GM15510 (cell line): ENCODE data around the gene KHSRP.

Source experiments
- POLR2A ChIP-seq: IDR thresholded peaks from 3 replicates; pipeline ENCODE4 v1.6.1; 2011; ENCODE audit warnings: borderline replicate concordance; ENCODE audit not compliant: insufficient read length; ENCODE audit errors: extremely low read depth

Gene KHSRP

DNA sequence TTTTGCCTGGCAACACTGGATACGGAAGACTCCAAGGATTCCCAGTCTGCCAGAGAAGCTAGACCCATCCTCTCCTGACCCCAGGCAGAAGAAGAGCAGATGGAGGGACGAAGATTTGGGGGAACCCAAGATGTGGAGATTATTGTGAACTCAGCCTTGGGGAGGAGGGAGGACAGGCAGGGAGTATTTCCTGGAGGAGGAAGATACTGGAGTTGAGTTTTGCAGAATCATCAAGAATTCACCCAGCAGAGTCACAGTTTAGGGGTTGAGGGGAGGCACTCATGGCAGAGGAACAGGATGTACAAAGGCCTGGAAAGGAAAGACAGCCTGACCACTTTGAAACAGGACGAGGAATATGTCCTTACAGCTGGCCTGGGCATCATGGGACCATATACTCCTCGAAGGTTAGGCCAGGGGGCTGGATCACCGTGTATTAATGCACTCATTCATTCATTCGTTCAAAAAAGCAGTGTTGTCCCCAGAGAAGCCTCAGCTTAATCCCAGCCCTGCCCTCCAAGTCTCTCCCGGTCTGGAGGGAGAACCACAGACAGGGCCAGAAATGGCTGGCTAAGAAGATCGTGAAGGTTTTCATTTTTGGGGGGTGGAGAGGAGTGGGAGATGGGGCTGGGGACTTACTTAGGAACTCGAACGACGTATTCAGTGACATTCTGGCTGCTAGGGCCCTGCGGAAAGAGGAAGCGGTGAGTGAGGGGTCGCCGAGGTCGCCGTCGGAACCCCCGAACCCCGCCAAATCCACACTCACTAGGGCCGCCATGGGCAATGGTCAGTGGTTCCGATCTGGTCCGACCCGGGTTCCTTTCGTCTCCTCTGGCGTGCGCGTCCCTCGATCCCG is 32.2 kb downstream of the KHSRP start:
- TF ChIP-seq POLR2A = no peak

DNA sequence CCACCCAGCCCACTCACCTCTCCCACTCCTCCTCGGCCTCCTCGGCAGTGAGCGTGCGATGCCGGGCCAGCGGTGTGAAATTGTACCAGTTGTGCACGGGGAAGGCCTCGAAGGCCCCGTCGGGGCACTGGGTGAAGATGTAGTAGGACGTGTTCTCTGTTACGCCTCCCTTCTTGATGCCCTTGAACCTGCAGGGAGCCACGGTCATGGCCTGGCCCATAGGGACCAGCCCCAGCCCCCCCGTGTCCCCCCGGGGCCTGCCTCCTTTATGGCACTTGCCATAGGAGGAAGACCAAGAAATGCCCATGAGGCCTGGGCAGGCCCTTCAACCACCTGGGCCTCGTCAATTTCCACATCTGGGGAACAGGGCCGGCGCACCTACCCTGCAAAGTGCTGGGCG is 37.2 kb downstream of the KHSRP start:
- no peak for TF ChIP-seq POLR2A

DNA sequence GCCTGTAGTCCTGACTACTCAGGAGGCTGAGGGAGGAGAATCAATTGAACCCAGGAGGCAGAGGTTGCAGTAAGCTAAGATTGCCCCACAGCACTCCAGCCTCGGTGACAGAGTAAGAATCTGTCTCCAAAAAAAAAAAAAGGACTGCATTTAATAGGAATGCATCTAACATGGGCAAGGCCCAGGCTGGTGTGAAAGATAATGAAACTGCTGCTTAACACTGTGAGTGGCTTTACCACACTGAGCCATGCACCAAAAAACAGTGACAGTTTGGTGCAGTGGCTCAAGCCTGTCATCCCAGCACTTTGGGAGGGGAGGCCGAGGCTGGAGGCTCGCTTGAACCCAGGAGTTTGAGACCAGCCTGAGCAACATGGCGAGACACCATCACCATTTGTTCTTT is 40.2 kb downstream of the KHSRP start:
- no peak for TF ChIP-seq POLR2A

DNA sequence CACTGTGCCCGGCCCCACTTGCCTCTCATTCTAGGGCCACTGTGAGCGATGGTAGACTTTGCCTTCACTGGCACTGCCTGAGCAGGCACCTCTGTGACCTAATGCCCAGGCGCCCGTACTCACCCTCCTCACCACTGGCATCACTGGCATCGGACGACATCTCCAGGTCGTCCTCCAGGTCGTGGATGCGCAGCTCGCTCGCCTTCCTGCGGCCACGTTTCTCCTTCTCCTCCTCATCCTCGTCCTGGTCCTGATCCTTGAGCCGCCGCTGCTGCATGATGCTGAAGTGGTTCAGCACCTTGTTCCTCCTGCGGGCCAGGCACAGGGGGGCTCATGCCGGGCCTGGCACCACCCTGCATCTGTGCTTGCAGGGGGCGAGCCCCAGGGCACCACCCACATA is 41.4 kb downstream of the KHSRP start:
- no peak for TF ChIP-seq POLR2A

DNA sequence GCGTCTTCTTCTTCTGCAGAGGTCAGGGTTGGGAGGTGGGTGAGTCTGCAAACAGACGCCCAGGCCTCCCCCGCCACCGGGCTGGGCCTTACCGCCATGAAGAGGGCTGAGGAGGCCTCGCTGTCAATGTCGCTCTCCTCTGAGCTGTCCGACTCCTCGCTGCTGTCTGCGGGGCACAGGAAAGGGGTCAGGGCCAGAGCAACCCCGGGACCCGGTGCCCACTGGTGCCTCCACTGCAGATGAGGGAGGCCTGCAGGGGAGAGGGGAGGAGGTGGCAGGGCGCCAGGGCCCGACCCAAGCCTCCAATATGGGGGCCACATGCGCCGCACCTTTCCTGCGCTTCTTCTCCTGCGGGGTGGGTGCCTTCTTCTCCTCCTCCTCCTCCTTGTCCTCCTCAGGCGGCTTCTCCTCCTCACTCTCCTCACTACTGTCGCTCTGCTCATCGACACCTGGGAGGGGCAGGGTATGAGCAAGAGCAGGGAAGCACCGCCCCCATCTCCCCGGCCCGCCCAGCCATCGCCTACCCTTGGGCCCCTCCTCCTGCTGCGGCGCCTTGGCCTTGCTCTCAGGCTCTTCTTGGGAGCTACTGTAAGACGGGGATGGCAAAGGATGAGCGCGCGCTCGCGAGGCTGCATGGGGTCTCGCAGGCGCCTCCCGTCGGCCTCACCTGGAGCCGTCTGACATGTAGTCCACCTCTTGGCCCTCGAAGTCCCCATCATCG is 43.4 kb downstream of the KHSRP start:
- no peak for TF ChIP-seq POLR2A

DNA sequence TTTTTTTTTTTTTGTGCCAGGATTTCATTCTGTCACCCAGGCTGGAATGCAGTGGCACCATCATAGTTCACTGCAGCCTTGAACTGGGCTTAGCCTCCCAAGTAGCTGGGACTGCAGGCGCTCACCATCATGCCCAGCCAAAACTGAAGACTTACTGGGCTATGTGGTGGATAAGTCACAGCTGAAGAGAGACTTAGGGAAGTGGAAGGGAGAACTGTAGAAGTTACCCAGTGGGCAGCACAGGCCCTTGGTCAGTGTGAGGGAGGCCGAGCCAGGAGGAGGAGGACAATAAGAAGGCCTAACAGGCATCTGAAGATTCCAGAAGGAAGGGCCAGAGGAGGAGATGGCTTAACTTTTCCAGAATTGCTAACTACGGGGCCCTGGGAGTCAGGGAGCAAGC is 44.9 kb downstream of the KHSRP start:
- TF ChIP-seq POLR2A = no peak

DNA sequence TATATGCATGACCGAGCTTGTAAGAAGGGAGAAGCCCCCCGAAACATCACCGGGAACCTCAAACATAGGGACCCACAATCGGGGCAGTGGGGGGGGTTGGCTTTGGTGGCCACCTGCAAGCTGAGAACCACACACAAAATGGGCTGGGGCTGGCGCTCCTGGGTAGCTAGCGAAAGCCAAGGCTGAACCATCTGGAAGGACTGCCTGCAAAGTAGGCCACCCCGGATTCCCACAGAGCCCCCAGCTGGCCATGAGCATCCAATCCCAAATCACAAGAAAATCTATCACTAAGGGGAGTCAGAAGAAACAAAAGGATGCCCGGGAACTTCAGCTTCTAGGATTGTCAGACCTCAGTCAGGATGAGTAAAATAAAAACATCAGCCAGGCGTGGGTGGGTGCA is 46.1 kb downstream of the KHSRP start:
- TF ChIP-seq POLR2A = no peak

DNA sequence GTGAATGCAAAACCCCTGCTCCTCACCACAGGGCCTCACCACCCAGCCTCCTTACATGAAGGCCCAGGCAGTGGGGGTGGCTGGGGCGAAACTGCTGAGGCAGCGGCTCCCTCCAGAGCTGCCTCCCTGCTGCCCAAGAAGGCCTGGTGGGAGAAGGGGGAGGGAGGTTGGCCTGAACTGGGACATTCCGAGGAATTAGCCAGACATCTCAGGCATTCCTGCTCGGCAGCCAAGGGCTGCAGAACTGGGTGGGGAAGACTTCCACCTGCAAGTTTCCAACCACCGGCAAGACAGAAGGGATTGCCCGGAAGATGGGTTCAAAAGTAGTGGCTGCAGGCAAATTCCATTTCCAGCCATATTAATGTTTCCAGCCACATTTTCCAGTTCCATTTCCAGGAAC is 46.6 kb downstream of the KHSRP start:
- no peak for TF ChIP-seq POLR2A

DNA sequence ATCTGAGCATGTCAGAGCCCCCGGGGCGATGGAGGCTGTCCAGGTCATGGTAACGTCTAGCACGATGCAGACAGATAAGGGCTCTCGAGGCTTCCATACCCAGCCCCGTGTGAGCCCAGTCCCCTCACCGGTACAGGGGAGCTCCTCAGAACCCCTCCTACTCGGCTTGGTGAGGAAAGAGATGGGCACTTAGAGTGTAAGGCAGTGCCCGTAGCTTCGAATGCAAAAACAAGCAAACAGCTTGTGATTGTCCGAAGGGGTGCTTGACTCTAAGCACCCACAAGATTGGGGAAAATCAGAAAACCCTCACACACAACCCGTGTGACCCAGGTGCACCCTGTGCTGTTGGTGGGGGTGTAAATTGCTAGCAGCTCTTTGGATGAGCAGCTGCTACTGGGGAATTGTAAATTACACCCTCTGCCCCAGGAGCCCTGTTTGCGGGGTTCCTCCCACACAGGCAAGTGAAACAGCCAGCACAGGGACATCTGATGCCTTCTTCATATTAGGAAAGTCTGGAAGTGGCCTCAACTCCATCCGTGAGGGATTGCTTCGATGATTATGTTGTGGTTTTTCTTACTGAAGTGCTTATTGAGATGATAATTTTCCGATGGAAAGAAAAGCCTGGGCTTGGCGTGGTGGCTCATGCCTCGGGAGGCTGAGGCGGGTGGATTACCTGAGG is 48.0 kb downstream of the KHSRP start:
- no peak for TF ChIP-seq POLR2A

DNA sequence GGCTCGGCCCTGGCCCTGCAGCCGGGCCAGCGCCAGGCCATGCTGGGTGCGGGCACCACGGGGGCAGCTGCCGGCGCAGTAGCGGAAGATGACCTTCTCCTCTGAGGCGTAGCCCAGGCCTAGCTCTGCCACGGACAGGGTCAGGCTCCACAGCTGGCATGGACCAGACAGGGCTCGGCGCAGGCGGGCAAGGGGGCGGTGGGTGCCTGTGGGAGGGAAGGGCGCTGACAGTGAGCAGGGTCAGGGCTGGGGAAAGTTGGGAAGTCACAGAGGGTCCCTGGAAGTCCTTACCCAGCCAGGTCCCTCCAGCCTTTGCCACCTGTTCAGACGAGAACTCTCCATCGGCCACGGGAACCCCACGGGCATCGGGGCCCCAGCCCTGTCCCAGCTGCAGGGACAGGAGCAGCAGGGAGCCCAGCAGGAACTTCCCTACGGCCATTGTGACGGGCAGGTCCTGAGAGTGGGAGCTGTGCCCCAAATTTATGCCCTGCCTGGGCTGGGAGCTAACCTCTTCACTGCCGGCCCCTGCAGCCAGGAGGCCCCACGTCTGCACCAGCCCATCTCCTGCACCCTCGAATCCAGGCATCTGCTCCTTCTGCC is 49.1 kb downstream of the KHSRP start, which contains the start of gene PSPN:
Gene PSPN, minus strand, starts transcription at position 523 of the 600 bp plus-strand sequence. Its CDS starts 84 bp downstream, at position 439.
- no peak for TF ChIP-seq POLR2A

DNA sequence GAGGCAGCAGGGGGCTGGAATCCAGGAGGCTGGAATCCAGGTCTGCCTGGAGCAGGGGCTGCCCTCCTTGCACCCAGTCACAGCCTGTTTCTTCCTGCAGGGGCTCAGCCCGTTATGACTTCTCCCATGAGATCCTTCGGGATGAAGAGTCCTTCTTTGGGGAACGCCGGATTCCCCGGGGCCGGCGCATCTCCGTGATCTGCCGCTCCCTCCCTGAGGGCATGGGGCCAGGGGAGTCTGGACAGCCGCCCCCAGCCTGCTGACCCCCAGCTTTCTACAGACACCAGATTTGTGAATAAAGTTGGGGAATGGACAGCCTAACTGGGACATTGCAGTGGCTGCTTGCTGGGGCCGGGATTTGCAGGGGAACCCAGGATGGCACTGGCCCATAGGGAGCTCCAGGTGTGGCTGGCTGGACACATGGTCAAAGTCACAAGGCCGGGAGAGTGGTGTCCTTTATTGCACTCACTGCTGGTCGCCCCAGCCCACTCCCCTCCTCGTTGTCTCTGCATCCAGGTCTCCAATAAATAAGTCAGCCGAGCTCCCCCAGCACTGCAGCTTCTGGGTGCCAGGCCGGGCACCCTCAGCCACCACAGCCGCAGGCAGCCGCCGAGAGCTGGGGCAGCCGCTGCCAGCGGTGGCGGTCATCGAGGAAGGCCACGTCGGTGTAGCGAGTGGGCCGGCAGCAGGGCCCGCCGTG is 49.8 kb downstream of the KHSRP start:
- no peak for TF ChIP-seq POLR2A

DNA sequence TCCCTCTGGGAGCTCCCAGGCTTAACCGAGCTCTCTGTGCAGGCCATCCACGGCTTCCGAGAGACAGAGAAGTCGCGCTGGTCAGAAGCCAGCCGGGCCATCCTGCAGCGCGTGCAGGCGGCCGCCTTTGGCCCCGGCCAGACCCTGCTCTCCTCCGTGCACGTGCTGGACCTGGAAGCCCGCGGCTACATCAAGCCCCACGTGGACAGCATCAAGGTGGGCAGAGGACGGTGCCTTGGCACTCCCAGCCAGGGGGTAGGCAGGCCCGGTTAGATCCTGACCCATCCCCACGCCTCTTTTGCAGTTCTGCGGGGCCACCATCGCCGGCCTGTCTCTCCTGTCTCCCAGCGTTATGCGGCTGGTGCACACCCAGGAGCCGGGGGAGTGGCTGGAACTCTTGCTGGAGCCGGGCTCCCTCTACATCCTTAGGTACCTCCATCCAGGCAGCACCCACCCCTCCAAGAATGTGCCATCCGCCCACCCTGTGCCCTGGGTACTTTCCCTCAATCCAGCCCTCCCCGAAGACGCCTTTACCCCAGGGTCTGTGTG is 50.4 kb downstream of the KHSRP start:
- TF ChIP-seq POLR2A = no peak

DNA sequence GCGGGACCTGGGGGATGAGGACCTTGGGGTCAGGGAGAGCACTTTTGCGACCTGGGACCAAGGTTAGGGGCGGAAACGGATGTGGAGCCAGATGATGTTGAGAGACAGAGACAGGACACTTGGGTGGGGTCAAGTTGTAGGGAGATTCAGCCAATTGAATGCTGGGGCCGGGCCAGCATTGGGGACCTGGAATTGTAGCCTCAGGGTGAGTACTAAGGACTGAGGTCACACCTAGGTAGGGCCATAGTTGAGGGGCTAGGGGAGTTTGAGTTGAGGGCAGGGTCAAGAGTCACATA is 50.9 kb downstream of the KHSRP start:
- TF ChIP-seq POLR2A = no peak

DNA sequence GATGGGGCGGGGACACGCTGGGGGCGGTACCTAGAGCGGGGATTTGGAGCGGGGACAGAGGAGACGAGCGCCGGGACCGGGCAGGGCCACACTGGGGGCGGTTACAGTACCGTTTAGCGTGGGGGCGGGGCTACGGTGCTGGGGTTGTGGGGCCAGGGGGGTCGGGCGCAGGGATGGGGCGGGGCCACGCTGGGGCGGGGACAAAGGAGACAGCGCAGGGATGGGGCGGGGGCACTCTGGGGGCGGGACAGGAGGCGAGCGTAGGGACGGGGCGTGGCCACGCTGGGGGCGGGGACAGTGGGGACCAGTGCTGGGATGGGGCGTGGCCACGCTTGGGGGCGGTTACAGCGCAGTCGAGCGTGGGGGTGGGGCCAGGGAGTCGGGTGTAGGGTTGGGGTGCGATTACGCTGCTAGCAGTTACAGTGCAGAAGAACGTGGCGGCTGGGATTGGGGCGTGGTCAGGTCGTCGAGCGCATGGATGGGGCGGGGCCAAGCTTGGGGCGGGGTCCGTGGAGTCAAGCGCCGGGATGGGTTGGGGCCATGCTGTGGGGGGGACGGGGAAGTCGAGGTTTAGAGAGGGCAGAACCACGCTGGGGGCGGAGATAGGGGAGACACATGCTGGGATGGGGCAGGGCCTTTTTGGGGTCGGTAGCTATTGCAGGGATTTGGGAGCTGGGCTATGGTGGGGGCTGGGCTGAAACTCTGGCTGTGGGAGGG is 51.4 kb downstream of the KHSRP start:
- no peak for TF ChIP-seq POLR2A
